Peyer's patch (tissue), 4 donors: ENCODE measurements around the gene TMSB10. TPM values are rescaled to one million over a fixed set of nuclear protein-coding genes. Genes with fewer than 3 reads are reported as not detected.

Experiments used
- DNase-seq, 3 donors: peaks; one replicate each; pipeline ENCODE4 v3.0.0-alpha.2; 2017 to 2019
- H3K27ac ChIP-seq, 4 donors: fragments of 200-600 bp; sonication (generic); one replicate each; pipeline ENCODE4 v1.5.1; 2016 to 2019
- H3K27me3 ChIP-seq, 2 donors: fragments of 200-600 bp; sonication (generic); one replicate each; pipeline ENCODE4 v1.5.1; 2019
- H3K36me3 ChIP-seq, 3 donors: fragments of 200-600 bp; sonication (generic); one replicate each; pipeline ENCODE4 v1.5.1; 2016 to 2019
- H3K4me1 ChIP-seq, 4 donors: fragments of 200-600 bp; sonication (generic); one replicate each; pipeline ENCODE4 v1.5.1; 2016 to 2019
- H3K4me3 ChIP-seq, 4 donors: fragments of 200-600 bp; sonication (generic); 1 replicate in 3 of 4; 2 replicates in 1 of 4; pipeline ENCODE4 v1.5.1; 2016 to 2019; ENCODE audit warnings: mild to moderate bottlenecking in 1 of 4
- H3K9me3 ChIP-seq, 4 donors: fragments of 200-600 bp; sonication (generic); one replicate each; pipeline ENCODE4 v1.5.1; 2016 to 2019; ENCODE audit warnings: mild to moderate bottlenecking in 1 of 4
- POLR2A ChIP-seq, 2 donors: fragments of 450-650 bp; IDR thresholded peaks; one replicate each; pipeline ENCODE4 v1.5.1; 2017; ENCODE audit warnings: antibody characterized with exemption in 2 of 2, mild to moderate bottlenecking in 2 of 2, moderate library complexity in 2 of 2
- total RNA-seq, 4 donors: library from RNA; depleted of rRNA; stranded (reverse); fragments of >200 nt; gene quantifications; one replicate each; pipeline ENCODE4 v1.1.0, GENCODE V29; 2016
- TF ChIP-seq, protein P1 (sequence below), 6 experiments: fragments of 450-650 bp in 4 of 6; fragments of 200-600 bp in 2 of 6; sonication (generic) in 1 of 6; IDR thresholded peaks; one replicate each; pipeline ENCODE4 v1.5.1; 2017 to 2019; ENCODE audit warnings: antibody characterized with exemption in 6 of 6, mild to moderate bottlenecking in 3 of 6, moderate library complexity in 1 of 6

TMSB10 gene
- total RNA-seq, 4 donors from 2014 or later = 3,771 to 5,073 (median 4,495) TPM

DNA sequence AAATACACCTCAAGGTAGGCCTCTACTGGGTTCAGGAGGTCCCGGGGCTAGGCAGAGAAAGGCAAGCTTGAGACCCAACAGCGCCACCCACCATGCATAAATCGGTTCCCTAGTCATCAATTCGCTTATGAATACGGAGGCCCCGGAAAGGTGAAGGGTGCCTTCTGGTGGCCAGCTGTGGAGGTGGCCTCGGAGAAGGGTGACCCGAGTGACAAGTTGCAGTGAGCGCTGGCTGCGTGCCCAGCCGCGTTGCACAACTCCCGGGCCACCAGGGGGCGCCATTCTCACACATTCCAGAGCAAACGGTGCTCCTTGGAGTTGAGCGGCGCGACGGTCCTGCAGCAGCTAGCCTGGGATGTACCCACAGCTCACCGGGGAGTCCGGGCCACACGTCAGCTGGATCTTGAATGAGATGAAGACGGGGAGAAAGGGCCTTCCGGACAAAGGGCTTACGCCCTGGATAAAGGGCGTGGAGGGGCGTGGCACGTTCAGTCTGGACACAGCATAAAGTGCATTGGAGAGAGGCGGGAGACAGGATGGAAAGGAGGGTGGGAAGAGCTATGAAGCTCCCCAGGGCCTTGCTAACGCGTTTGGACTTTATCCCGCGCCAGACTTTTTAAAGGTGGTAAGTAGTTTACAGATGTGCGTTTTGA lies 20.4 kb downstream of the TMSB10 start:
- H3K27me3 ChIP-seq = no peaks in the 10 kb centered on the region
- TF ChIP-seq POLR2A (IDR thresholded peaks at IDR 0.05) = peak in 1 of 2 donors; percentile 65
- TF ChIP-seq, protein P1, sequence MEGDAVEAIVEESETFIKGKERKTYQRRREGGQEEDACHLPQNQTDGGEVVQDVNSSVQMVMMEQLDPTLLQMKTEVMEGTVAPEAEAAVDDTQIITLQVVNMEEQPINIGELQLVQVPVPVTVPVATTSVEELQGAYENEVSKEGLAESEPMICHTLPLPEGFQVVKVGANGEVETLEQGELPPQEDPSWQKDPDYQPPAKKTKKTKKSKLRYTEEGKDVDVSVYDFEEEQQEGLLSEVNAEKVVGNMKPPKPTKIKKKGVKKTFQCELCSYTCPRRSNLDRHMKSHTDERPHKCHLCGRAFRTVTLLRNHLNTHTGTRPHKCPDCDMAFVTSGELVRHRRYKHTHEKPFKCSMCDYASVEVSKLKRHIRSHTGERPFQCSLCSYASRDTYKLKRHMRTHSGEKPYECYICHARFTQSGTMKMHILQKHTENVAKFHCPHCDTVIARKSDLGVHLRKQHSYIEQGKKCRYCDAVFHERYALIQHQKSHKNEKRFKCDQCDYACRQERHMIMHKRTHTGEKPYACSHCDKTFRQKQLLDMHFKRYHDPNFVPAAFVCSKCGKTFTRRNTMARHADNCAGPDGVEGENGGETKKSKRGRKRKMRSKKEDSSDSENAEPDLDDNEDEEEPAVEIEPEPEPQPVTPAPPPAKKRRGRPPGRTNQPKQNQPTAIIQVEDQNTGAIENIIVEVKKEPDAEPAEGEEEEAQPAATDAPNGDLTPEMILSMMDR (IDR thresholded peaks at IDR 0.05) = peak; percentile 99 to 100 (median 100)
- H3K4me3 ChIP-seq = peak overlapping the region; percentile 41 to 52 (median 50)
- peak; percentile 99 to 100 (median 100) for DNase-seq
- H3K4me1 ChIP-seq = peaks cover 0 to 20% (median 10%) of the 10 kb centered on the region in 4 donors
- H3K36me3 ChIP-seq = no peaks in the 10 kb centered on the region
- no peaks in the 10 kb centered on the region for H3K9me3 ChIP-seq
- H3K27ac ChIP-seq = peak overlapping the region; percentile 49 to 85 (median 70)

DNA sequence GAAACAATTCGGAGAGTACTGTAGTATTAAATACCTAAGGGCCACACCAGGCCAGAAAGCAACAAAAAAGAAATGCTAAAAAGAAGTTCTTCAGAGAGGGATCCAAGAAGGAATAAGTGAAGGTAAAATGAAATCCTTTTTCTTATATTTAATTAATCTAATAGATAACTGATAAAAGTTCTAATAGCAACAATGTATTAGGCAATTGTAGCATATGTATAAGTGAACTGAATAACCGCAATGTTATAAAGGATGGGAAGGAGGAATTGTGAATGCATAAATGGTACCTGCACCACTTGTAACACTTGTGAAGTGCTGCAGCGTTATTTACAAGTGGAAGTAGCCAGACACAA lies 21.8 kb downstream of the TMSB10 start:
- Histone ChIP-seq H3K4me1 (peaks cover 0 to 20% (median 10%) of the 10 kb centered on the region in 4 donors), H3K9me3 (no peaks in the 10 kb centered on the region), H3K27me3 (no peaks in the 10 kb centered on the region), H3K4me3 (peak overlapping the region in 2 of 4 donors; percentile 41 to 52), H3K36me3 (no peaks in the 10 kb centered on the region), H3K27ac (no peak overlapping the region)
- DNase-seq = no peak
- TF ChIP-seq, protein P1 (IDR thresholded peaks at IDR 0.05) = peak in 1 of 6 experiments; percentile 21
- no peak for TF ChIP-seq POLR2A (IDR thresholded peaks at IDR 0.05)

DNA sequence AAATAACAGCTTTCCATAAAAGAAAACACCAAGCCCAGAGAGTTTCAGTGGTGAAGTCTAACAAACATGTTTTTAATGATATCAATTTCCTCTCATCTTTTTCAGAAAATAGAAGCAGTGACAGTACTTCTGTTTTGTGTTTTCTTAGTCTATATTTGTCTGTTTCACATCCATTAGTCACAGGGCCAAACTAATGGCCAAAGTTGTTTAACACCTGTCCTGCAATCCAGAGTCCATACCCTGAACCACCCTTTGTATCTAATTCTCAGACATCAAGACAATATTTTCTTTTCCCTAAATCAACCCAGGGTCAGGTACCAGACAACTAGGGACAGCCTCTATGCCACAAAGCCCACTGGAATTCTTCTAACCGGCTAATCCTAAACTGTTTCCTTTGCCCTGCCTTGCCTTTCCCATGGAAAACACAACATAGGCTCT lies 25.9 kb downstream of the TMSB10 start:
- no peak overlapping the region for H3K4me3 ChIP-seq
- H3K4me1 ChIP-seq = peaks cover 0 to 7% (median 2%) of the 10 kb centered on the region in 4 donors
- H3K36me3 ChIP-seq = no peaks in the 10 kb centered on the region
- DNase-seq = peak in 1 of 3 donors; percentile 29
- no peaks in the 10 kb centered on the region for H3K27me3 ChIP-seq
- no peaks in the 10 kb centered on the region for H3K9me3 ChIP-seq
- no peak overlapping the region for H3K27ac ChIP-seq
- TF ChIP-seq POLR2A (IDR thresholded peaks at IDR 0.05) = no peak
- TF ChIP-seq, protein P1 (IDR thresholded peaks at IDR 0.05) = no peak

DNA sequence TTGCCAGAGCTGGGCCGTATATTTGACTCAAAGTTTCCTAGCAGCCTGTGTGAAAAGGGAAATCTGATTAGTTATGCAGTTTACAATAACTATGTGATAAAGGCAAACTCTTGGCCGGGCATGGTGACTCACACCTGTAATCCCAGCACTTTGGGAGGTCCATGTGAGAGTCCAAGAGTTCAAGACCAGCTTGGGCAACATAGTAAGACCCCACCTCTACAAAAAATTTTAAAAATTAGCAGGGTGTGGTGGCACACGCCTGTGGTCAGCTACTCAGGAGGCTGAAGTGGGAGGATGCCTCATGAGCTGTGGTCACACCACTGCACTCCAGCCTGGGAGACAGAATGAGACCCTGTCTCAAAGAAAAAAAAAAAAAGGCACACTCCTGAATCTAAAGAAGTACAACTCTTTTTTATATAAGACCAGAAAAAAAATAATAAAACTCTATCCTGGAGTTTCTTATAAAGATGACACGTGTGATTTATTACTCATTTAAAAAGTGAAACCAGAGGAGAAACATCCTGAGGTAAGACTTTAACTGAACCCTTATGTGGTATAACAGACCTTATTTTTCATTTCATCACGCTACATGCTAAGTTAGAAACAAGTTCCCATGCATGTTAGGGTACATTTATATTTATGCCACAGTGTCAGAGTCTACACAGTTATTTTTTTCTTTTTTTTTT lies 32.9 kb downstream of the TMSB10 start:
- DNase-seq = peak in 1 of 3 donors; percentile 69

DNA sequence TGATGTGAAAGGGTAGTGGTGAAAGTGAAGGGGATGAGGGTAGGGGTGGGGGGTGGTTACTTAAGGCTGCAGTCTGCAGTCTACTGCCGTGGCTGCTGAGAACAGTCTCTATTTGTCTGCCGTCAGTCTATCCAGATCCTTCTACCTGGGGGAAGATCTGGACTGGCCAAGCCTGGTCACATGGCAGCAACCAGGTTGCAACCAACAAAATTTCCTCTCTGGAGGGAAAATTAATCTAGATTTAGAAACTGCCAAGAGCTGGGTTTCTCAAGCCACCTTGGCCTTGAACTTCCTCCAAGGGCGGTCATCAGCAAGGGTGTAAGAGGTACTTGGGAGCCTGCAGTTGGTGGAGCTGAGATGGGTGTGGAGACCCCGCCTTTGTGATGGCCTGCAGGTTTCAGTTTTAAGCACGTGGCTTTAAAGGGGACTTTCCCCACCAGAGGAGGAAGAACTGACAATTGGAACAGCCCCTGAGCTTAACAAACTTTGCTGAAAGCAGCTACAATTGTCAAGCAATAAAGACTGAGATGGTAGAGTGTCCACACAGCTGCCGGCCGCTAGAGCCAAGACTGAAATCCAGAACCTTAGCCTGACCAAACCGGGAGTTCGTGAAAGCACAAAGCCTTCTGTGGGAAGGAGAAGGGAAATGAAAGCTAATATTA lies 34.1 kb downstream of the TMSB10 start:
- Histone ChIP-seq H3K4me3 (peak overlapping the region in 2 of 4 donors; percentile 7 to 10), H3K27ac (peak overlapping the region; percentile 54 to 73 (median 69)), H3K27me3 (no peaks in the 10 kb centered on the region), H3K4me1 (peaks cover 0 to 12% (median 4%) of the 10 kb centered on the region in 4 donors), H3K9me3 (no peaks in the 10 kb centered on the region), H3K36me3 (no peaks in the 10 kb centered on the region)
- DNase-seq = peak; percentile 53 to 86 (median 79)
- TF ChIP-seq, protein P1 (IDR thresholded peaks at IDR 0.05) = no peak
- TF ChIP-seq POLR2A (IDR thresholded peaks at IDR 0.05) = no peak

More for the DNA sequence above, 32.9 kb downstream of the TMSB10 start:
- TF ChIP-seq, protein P1 (IDR thresholded peaks at IDR 0.05) = no peak
- TF ChIP-seq POLR2A (IDR thresholded peaks at IDR 0.05) = no peak
- H3K4me3 ChIP-seq = no peak overlapping the region
- no peaks in the 10 kb centered on the region for H3K27me3 ChIP-seq
- no peaks in the 10 kb centered on the region for H3K9me3 ChIP-seq
- H3K27ac ChIP-seq = peak overlapping the region in 3 of 4 donors; percentile 39 to 73 (median 72)
- peaks cover 0 to 12% (median 4%) of the 10 kb centered on the region in 4 donors for H3K4me1 ChIP-seq
- H3K36me3 ChIP-seq = no peaks in the 10 kb centered on the region
